DND-41 (cell line): ENCODE measurements around the gene BRD3.

Experiments used
- ATAC-seq: fragments of 200-7000 bp; cut with Tn5 transposase; 3 replicates; pipeline ENCODE4 v1.9.1; 2021; ENCODE audit warnings: low read depth; ENCODE audit not compliant: insufficient read depth
- DNase-seq: peaks from one replicate; pipeline ENCODE4 v3.0.0-alpha.2; 2020
- H2AFZ ChIP-seq: 2 replicates; pipeline ENCODE4 v1.6.0; 2012; ENCODE audit warnings: low read depth, low read length
- H3K27ac ChIP-seq: 2 replicates; pipeline ENCODE4 v1.5.1; 2012; ENCODE audit warnings: low read length, inconsistent platforms
- H3K27me3 ChIP-seq: fragments of 200-600 bp; sonication (generic); 2 replicates; pipeline ENCODE4 v1.6.0; 2012; ENCODE audit warnings: low read length, mild to moderate bottlenecking, inconsistent platforms; ENCODE audit not compliant: insufficient read depth, poor library complexity
- H3K36me3 ChIP-seq: 2 replicates; pipeline ENCODE4 v1.5.1; 2012; ENCODE audit warnings: low read length, inconsistent platforms; ENCODE audit not compliant: insufficient read depth
- H3K4me1 ChIP-seq: 2 replicates; pipeline ENCODE4 v1.5.1; 2012; ENCODE audit warnings: mild to moderate bottlenecking, low read length; ENCODE audit not compliant: insufficient read depth
- H3K4me2 ChIP-seq: 2 replicates; pipeline ENCODE4 v1.6.0; 2012; ENCODE audit warnings: mild to moderate bottlenecking, moderate library complexity, low read length, inconsistent platforms; ENCODE audit not compliant: insufficient read depth
- H3K4me3 ChIP-seq, 2 experiments: fragments of 200-600 bp in 1 of 2; shearing (Covaris generic) in 1 of 2; 2 replicates each; pipeline ENCODE4 v1.5.1; 2012 to 2016; ENCODE audit warnings: inconsistent platforms in 2 of 2, low read length in 2 of 2, mild to moderate bottlenecking in 2 of 2, low read depth in 1 of 2, moderate library complexity in 1 of 2
- H3K79me2 ChIP-seq: 2 replicates; pipeline ENCODE4 v1.6.0; 2012; ENCODE audit warnings: low read length, inconsistent platforms; ENCODE audit not compliant: insufficient read depth
- H3K9ac ChIP-seq: 2 replicates; pipeline ENCODE4 v1.6.0; 2012; ENCODE audit warnings: low read depth, mild to moderate bottlenecking, inconsistent platforms, low read length, moderate library complexity
- H3K9me3 ChIP-seq: 2 replicates; pipeline ENCODE4 v1.5.1; 2012; ENCODE audit warnings: low read length, moderate library complexity, mild to moderate bottlenecking, inconsistent platforms; ENCODE audit not compliant: insufficient read depth, severe bottlenecking
- H4K20me1 ChIP-seq: 2 replicates; pipeline ENCODE4 v1.6.0; 2012; ENCODE audit warnings: low read length; ENCODE audit not compliant: insufficient read depth
- EZH2 ChIP-seq: IDR thresholded peaks from 3 replicates; pipeline ENCODE4 v1.6.1; 2012; ENCODE audit warnings: borderline replicate concordance, low read depth, mild to moderate bottlenecking, moderate library complexity, low read length, inconsistent platforms; ENCODE audit not compliant: severe bottlenecking
- TF ChIP-seq, protein P1 (sequence below): IDR thresholded peaks from 2 replicates; pipeline ENCODE4 v1.5.1; 2012; ENCODE audit warnings: borderline replicate concordance, low read length, moderate library complexity, mild to moderate bottlenecking; ENCODE audit not compliant: poor library complexity, severe bottlenecking; ENCODE audit errors: extremely low read depth

Gene BRD3

DNA sequence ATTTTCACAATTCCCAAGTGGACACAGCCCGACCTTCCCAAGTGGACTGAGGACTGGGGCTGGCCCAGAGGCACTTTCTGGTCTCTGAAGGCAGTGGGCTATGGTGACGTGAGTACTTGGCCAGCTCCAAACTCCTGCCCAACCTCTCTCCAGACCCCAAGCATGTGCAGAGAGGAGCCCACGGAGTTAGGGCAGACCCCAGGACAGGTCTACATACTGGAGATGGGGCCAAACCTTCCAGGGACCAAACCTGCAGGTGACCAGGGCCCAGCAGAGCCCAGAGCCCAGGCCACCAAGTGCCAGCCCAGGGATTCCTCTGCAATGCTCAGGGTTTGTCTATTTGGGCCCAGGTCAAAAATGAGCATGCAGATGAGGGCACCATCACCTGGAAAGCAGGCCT lies 15.3 kb downstream of the BRD3 start:
- Histone ChIP-seq H3K9me3 (no peaks in the 10 kb centered on the region), H3K4me2 (no peak overlapping the region), H3K79me2 (peaks cover 52% of the 10 kb centered on the region), H3K9ac (no peak overlapping the region), H3K27me3 (no peaks in the 10 kb centered on the region), H4K20me1 (peaks cover 72% of the 10 kb centered on the region), H3K4me1 (no peaks in the 10 kb centered on the region), H2AFZ (no peak overlapping the region), H3K36me3 (peaks cover 71% of the 10 kb centered on the region), H3K4me3 (no peak overlapping the region), H3K27ac (no peak overlapping the region)
- TF ChIP-seq, protein P1, sequence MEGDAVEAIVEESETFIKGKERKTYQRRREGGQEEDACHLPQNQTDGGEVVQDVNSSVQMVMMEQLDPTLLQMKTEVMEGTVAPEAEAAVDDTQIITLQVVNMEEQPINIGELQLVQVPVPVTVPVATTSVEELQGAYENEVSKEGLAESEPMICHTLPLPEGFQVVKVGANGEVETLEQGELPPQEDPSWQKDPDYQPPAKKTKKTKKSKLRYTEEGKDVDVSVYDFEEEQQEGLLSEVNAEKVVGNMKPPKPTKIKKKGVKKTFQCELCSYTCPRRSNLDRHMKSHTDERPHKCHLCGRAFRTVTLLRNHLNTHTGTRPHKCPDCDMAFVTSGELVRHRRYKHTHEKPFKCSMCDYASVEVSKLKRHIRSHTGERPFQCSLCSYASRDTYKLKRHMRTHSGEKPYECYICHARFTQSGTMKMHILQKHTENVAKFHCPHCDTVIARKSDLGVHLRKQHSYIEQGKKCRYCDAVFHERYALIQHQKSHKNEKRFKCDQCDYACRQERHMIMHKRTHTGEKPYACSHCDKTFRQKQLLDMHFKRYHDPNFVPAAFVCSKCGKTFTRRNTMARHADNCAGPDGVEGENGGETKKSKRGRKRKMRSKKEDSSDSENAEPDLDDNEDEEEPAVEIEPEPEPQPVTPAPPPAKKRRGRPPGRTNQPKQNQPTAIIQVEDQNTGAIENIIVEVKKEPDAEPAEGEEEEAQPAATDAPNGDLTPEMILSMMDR: no peak
- TF ChIP-seq EZH2: no peak
- no peak for DNase-seq
- ATAC-seq: no peak

DNA sequence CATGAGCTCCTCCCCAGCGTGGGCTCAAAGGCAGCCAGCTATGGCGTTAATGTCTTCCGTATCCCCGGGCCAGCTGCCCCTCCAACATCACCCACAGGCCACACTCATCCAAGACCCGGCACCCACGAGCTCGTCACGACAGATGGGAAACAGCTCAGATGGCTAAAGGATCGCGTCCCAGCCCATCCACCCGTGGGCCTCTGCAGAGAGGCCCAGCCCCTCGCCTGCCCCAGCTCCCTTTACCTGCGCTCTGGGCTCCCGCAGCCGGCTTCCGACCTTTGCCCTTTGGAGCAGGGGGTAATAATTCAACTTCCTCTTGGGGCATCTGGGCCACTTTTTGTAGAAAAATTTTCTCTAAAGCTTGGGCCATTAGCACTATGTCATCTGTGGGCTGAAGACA lies 16.5 kb downstream of the BRD3 start:
- DNase-seq: no peak
- peaks cover 83% of the 10 kb centered on the region for H3K36me3 ChIP-seq

DNA sequence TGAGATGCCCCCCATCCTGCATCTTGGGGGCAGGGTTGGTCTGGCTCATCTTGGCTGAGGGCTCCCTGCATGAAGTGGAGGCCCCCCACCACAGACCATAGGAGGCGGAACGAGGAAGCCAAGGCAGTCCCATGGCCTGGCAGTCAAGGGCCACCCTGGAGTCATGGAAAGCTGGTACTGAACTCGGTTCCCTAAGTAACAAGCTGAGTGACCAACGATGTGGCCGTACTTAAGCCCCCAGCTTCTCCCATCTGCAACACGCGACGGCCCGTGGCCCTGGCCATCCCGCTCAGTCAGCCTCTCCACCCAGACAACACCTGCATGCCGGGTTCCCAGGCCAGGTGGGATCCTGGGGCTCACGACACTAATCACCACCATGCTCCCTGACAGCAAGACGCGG lies 17.1 kb downstream of the BRD3 start:
- Histone ChIP-seq H3K27ac (no peak overlapping the region), H3K36me3 (peaks cover 85% of the 10 kb centered on the region)
- DNase-seq: no peak

More for the DNA sequence above, 16.5 kb downstream of the BRD3 start:
- no peaks in the 10 kb centered on the region for H3K9me3 ChIP-seq
- no peaks in the 10 kb centered on the region for H3K4me1 ChIP-seq
- peaks cover 41% of the 10 kb centered on the region for H3K79me2 ChIP-seq
- no peak overlapping the region for H3K4me2 ChIP-seq
- no peaks in the 10 kb centered on the region for H3K27me3 ChIP-seq
- no peak for TF ChIP-seq EZH2
- TF ChIP-seq, protein P1: no peak
- H4K20me1 ChIP-seq: peaks cover 65% of the 10 kb centered on the region
- H3K4me3 ChIP-seq: no peak overlapping the region
- ATAC-seq: no peak
- H3K27ac ChIP-seq: no peak overlapping the region
- H3K9ac ChIP-seq: no peak overlapping the region
- no peak overlapping the region for H2AFZ ChIP-seq

More for the DNA sequence above, 17.1 kb downstream of the BRD3 start:
- H3K9ac ChIP-seq: no peak overlapping the region
- H3K4me3 ChIP-seq: no peak overlapping the region
- no peaks in the 10 kb centered on the region for H3K4me1 ChIP-seq
- H2AFZ ChIP-seq: no peak overlapping the region
- H3K4me2 ChIP-seq: no peak overlapping the region
- no peak for ATAC-seq
- peaks cover 61% of the 10 kb centered on the region for H4K20me1 ChIP-seq
- peaks cover 35% of the 10 kb centered on the region for H3K79me2 ChIP-seq
- H3K9me3 ChIP-seq: no peaks in the 10 kb centered on the region
- no peaks in the 10 kb centered on the region for H3K27me3 ChIP-seq
- no peak for TF ChIP-seq EZH2
- TF ChIP-seq, protein P1: no peak
